Prostate gland (tissue), 2 donors: ENCODE measurements around the gene GALNT2. TPM values are rescaled to one million over a fixed set of nuclear protein-coding genes. Genes with fewer than 3 reads are reported as not detected.

ENCODE experiments used
- DNase-seq: peaks from one replicate; pipeline ENCODE4 v3.0.0-alpha.2; 2019; ENCODE audit warnings: low spot score
- H3K27ac ChIP-seq, 2 donors: fragments of 200-600 bp; sonication (generic); 2 replicates each; pipeline ENCODE4 v1.5.1; 2017 to 2019
- H3K27me3 ChIP-seq: fragments of 200-600 bp; sonication (generic); replicated peaks from 2 replicates; pipeline ENCODE4 v1.5.1; 2019; ENCODE audit not compliant: insufficient read depth
- H3K36me3 ChIP-seq, 2 donors: fragments of 200-600 bp; sonication (generic); 1 replicate in 1 of 2; 2 replicates in 1 of 2; pipeline versions ENCODE4 v1.5.1 to v1.8.1; 2017 to 2019
- H3K4me1 ChIP-seq: fragments of 200-600 bp; sonication (generic); replicated peaks from 2 replicates; pipeline ENCODE4 v1.5.1; 2019
- H3K4me3 ChIP-seq, 2 donors: fragments of 200-600 bp; sonication (generic); 2 replicates each; pipeline ENCODE4 v1.5.1; 2017 to 2019
- H3K9me3 ChIP-seq: fragments of 200-600 bp; sonication (generic); 2 replicates; pipeline ENCODE4 v1.5.1; 2017
- POLR2A ChIP-seq: fragments of 450-650 bp; IDR thresholded peaks from one replicate; pipeline ENCODE4 v1.6.1; 2016; ENCODE audit warnings: antibody characterized with exemption, mild to moderate bottlenecking
- POLR2AphosphoS5 ChIP-seq: sonication (generic); formaldehyde crosslinking; IDR thresholded peaks from one replicate; pipeline ENCODE4 v1.6.1; 2017; ENCODE audit warnings: antibody characterized with exemption
- WGBS: methylation state at CpG from one replicate; pipeline ENCODE4 v1.1.5; 2018; 5-methylcytosine and 5-hydroxymethylcytosine counted together
- intact Hi-C: fragments of 100-400 bp; cut with DNase I; formaldehyde crosslinking; loops from one replicate; pipeline ENCODE4 v1.14.2; 2022
- total RNA-seq, 2 donors: library from RNA; depleted of rRNA; stranded (reverse); fragments of >200 nt; gene quantifications; one replicate each; pipeline ENCODE4 v1.1.0, GENCODE V29; 2016
- TF ChIP-seq, protein P1 (sequence below), 4 experiments: fragments of 200-600 bp in 2 of 4; fragments of 450-650 bp in 2 of 4; sonication (generic) in 2 of 4; IDR thresholded peaks; 1 replicate in 3 of 4; 2 replicates in 1 of 4; pipeline ENCODE4 v1.5.1; 2016 to 2019; ENCODE audit warnings: antibody characterized with exemption in 4 of 4, mild to moderate bottlenecking in 2 of 4, moderate library complexity in 2 of 4

Gene GALNT2
- total RNA-seq, 2 donors from 2014 or later = 34.1 to 125 TPM

- Histone ChIP-seq H3K9me3 (no peaks in the 10 kb centered on the region), H3K27me3 (no peaks in the 10 kb centered on the region), H3K4me3 (no peak overlapping the region), H3K27ac (no peak overlapping the region), H3K36me3 (no peaks in the 10 kb centered on the region), H3K4me1 (no peaks in the 10 kb centered on the region)
- no peak for DNase-seq
- intact Hi-C loops = no loop called here
- no peak for TF ChIP-seq POLR2AphosphoS5
- TF ChIP-seq POLR2A = no peak
- 69% methylated on average over 11 of the region's 11 CpGs for WGBS
These were observed 86.7 kb downstream of the GALNT2 start for GRCh38 chr1:230153641-230154296.

DNA sequence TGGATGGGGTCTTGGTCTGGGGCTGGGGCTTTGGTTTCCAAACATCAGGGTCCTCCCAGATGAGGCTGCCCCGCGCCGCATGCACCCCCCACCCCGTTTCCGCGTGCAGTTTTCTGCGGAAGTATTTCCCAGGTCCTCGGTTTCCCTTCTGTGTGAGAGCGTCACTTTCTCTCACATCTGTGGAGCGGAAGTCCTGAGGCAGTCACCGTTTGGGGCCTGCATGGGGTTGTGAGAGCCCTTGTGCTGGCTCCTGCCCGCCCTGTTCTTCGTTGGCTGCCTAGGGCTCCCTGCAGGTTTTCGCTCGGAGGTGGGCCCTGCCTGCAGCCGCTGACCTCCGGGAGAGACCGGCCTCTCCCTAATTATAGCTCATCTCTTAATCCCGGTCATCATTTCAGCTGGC lies 88.0 kb downstream of the GALNT2 start:
- WGBS = 94% methylated on average over 19 of the region's 19 CpGs
- Histone ChIP-seq H3K27ac (no peak overlapping the region), H3K27me3 (no peaks in the 10 kb centered on the region), H3K36me3 (no peaks in the 10 kb centered on the region), H3K9me3 (no peaks in the 10 kb centered on the region), H3K4me1 (no peaks in the 10 kb centered on the region), H3K4me3 (no peak overlapping the region)
- no peak for DNase-seq
- TF ChIP-seq POLR2AphosphoS5 = no peak
- intact Hi-C loops = no loop called here

- Histone ChIP-seq H3K27me3 (no peaks in the 10 kb centered on the region), H3K36me3 (no peaks in the 10 kb centered on the region), H3K9me3 (no peaks in the 10 kb centered on the region), H3K4me1 (no peaks in the 10 kb centered on the region), H3K27ac (no peak overlapping the region), H3K4me3 (no peak overlapping the region)
- DNase-seq = no peak
- TF ChIP-seq, protein P1, sequence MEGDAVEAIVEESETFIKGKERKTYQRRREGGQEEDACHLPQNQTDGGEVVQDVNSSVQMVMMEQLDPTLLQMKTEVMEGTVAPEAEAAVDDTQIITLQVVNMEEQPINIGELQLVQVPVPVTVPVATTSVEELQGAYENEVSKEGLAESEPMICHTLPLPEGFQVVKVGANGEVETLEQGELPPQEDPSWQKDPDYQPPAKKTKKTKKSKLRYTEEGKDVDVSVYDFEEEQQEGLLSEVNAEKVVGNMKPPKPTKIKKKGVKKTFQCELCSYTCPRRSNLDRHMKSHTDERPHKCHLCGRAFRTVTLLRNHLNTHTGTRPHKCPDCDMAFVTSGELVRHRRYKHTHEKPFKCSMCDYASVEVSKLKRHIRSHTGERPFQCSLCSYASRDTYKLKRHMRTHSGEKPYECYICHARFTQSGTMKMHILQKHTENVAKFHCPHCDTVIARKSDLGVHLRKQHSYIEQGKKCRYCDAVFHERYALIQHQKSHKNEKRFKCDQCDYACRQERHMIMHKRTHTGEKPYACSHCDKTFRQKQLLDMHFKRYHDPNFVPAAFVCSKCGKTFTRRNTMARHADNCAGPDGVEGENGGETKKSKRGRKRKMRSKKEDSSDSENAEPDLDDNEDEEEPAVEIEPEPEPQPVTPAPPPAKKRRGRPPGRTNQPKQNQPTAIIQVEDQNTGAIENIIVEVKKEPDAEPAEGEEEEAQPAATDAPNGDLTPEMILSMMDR (IDR thresholded peaks at IDR 0.05) = no peak
- TF ChIP-seq POLR2A = no peak
- TF ChIP-seq POLR2AphosphoS5 = no peak
- WGBS = 93% methylated on average over 4 of the region's 5 CpGs
- intact Hi-C loops = no loop called here
These were observed 89.0 kb downstream of the GALNT2 start for GRCh38 chr1:230156068-230156467.

- no peak overlapping the region for H3K4me3 ChIP-seq
- intact Hi-C loops = no loop called here
- no peaks in the 10 kb centered on the region for H3K9me3 ChIP-seq
- no peaks in the 10 kb centered on the region for H3K4me1 ChIP-seq
- no peak for DNase-seq
- TF ChIP-seq POLR2AphosphoS5 (no peak), POLR2A (no peak)
- TF ChIP-seq, protein P1 (IDR thresholded peaks at IDR 0.05) = no peak
- WGBS = 95% methylated on average over 4 of the region's 4 CpGs
- H3K27me3 ChIP-seq = no peaks in the 10 kb centered on the region
- H3K36me3 ChIP-seq = no peaks in the 10 kb centered on the region
- no peak overlapping the region for H3K27ac ChIP-seq
These were observed 89.5 kb downstream of the GALNT2 start for GRCh38 chr1:230156536-230156935.

DNA sequence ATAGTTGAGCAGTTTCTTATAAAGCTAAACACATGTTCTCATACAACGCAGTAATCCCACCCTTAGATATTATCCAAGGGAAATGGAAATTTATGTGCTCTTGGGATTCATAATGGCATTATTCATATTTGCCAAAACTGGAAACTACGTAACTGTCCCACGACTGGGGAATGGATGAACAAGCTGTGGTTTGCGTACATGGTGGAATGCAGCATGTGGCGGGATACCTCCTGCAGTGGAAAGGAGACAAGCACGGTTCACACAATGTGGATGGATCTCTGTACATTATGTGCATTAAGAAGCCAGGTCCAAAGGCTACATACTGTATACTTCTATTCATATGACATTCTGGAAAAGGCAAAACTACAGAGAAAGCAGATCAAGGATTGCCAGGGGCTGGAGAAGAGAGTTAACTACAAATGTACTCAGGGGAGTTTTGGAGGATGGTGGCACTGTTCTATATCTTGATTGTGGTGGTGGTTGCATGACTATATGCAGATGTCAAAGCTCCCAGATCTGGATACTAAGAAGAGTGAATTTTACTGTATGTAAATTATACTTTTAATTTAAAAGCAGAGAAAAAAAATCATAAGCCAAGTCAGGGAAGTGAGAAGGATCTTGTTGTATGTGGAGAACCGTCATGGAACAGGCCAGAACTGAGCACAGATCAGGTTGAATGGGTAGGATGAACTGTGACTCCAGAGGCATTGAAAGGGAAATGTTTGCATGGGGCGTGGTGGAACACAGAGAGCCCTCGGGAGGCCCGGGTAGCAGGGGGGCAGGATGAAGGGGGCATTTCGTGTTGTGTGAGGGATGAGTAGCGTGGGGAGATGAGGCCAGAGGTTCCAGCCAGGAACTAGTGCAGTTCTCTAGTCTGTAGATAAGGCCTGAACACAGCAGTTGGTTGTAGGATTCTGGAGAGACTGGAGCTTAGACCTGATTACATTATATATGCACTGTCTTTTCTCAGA lies 90.7 kb downstream of the GALNT2 start:
- intact Hi-C loops = no loop called here
- no peaks in the 10 kb centered on the region for H3K9me3 ChIP-seq
- no peak overlapping the region for H3K4me3 ChIP-seq
- no peaks in the 10 kb centered on the region for H3K36me3 ChIP-seq
- no peaks in the 10 kb centered on the region for H3K27me3 ChIP-seq
- no peaks in the 10 kb centered on the region for H3K4me1 ChIP-seq
- H3K27ac ChIP-seq = no peak overlapping the region
- TF ChIP-seq POLR2A (no peak), POLR2AphosphoS5 (no peak)
- TF ChIP-seq, protein P1 (IDR thresholded peaks at IDR 0.05) = no peak
- DNase-seq = no peak
- 73% methylated on average over 12 of the region's 12 CpGs for WGBS
